Stromal cell of bone marrow (primary cell): ENCODE data around the gene TMEM38A.
"Not testable (repeated sequence)": the region's sequence is repeated elsewhere in the genome, so short reads cannot be mapped to it uniquely, and the experiment has no call there.

Experiments used
- DNase-seq: peaks from one replicate; pipeline ENCODE4 v3.0.0-alpha.2; 2012; ENCODE audit warnings: low read depth

TMEM38A gene

GRCh38 chr19:16676101-16676798 is 15.3 kb downstream of the TMEM38A start:
- no peak for DNase-seq

- DNase-seq, result no peak
Observed at GRCh38 chr19:16677055-16677454, 16.1 kb downstream of the TMEM38A start.

GRCh38 chr19:16678498-16678897 is 17.6 kb downstream of the TMEM38A start:
- no peak for DNase-seq

- DNase-seq, result no peak
Observed at GRCh38 chr19:16679811-16680210, 18.9 kb downstream of the TMEM38A start.

GRCh38 chr19:16682539-16682938 is 21.6 kb downstream of the TMEM38A start:
- DNase-seq, result no peak

- DNase-seq, result no peak
Observed at GRCh38 chr19:16684216-16684615, 23.3 kb downstream of the TMEM38A start.

GRCh38 chr19:16688084-16688483 is 27.1 kb downstream of the TMEM38A start:
- DNase-seq, result no peak

- DNase-seq, result no peak
Observed at GRCh38 chr19:16698914-16699313, 38.0 kb downstream of the TMEM38A start.

- DNase-seq, result peak; percentile 30
Observed at GRCh38 chr19:16702123-16702522, 41.2 kb downstream of the TMEM38A start.

GRCh38 chr19:16703677-16704076 is 42.7 kb downstream of the TMEM38A start:
- no peak for DNase-seq

- DNase-seq, result not testable (repeated sequence)
Observed at GRCh38 chr19:16710870-16711269, 49.9 kb downstream of the TMEM38A start.

GRCh38 chr19:16712295-16712694 is 51.4 kb downstream of the TMEM38A start:
- not testable (repeated sequence) for DNase-seq

- DNase-seq, result no peak
Observed at GRCh38 chr19:16714702-16715287, 53.9 kb downstream of the TMEM38A start.

- DNase-seq, result no peak
Observed at GRCh38 chr19:16715611-16716010, 54.7 kb downstream of the TMEM38A start.

- DNase-seq, result no peak
Observed at GRCh38 chr19:16721051-16721450, 60.1 kb downstream of the TMEM38A start.

GRCh38 chr19:16722591-16722990 is 61.7 kb downstream of the TMEM38A start:
- no peak for DNase-seq

- no peak for DNase-seq
Observed at GRCh38 chr19:16726916-16727315, 66.0 kb downstream of the TMEM38A start.

GRCh38 chr19:16735650-16736266 is 74.8 kb downstream of the TMEM38A start:
- DNase-seq, result not testable (repeated sequence)

GRCh38 chr19:16736709-16737108 is 75.8 kb downstream of the TMEM38A start:
- no peak for DNase-seq

- no peak for DNase-seq
Observed at GRCh38 chr19:16737911-16738310, 77.0 kb downstream of the TMEM38A start.

GRCh38 chr19:16739546-16739945 is 78.6 kb downstream of the TMEM38A start:
- no peak for DNase-seq
